Caco-2 (cell line): ENCODE data around the gene FBXL20. TPM values are rescaled to one million over a fixed set of nuclear protein-coding genes. Genes with fewer than 3 reads are reported as not detected.

ENCODE experiments used
- BruUV-seq: library from RNA; stranded (reverse); fragments of 400-500 nt; replicated peaks from 2 replicates; lab custom pipeline; 2021; lab: Mats Ljungman, UMichigan
- CTCF ChIA-PET: fragments of 300-600 bp; sonication (Branson Sonifier 250); formaldehyde crosslinking; loops from one replicate; lab custom pipeline; 2022; ENCODE audit warnings: antibody characterized with exemption; lab: Charles Lee
- POLR2A ChIA-PET: fragments of 300-600 bp; sonication (Branson Sonifier 250); formaldehyde crosslinking; loops from one replicate; lab custom pipeline; 2022; ENCODE audit warnings: antibody characterized with exemption; lab: Charles Lee
- DNase-seq, 2 experiments: peaks; one replicate each; pipeline versions ENCODE4 v3.0.0 to v3.0.0-alpha.2; 2020 to 2022
- H3K27me3 ChIP-seq: replicated peaks from 2 replicates; pipeline ENCODE4 v1.6.0; 2011; ENCODE audit warnings: low read length; ENCODE audit not compliant: control insufficient read depth, insufficient read depth
- H3K36me3 ChIP-seq: 2 replicates; pipeline ENCODE4 v1.5.1; 2011; ENCODE audit warnings: low read length; ENCODE audit not compliant: control insufficient read depth, insufficient read depth
- H3K4me1 ChIP-seq: fragments of 250-450 bp; sonication (Bioruptor Pico); 2 replicates; pipeline ENCODE4 v1.5.1; 2020; ENCODE audit warnings: mild to moderate bottlenecking
- H3K4me3 ChIP-seq: 2 replicates; pipeline ENCODE4 v1.5.1; 2011; ENCODE audit warnings: low read depth, mild to moderate bottlenecking, control low read depth, low read length
- H3K9me3 ChIP-seq: fragments of 250-450 bp; sonication (Bioruptor Pico); 2 replicates; pipeline ENCODE4 v1.5.1; 2020; ENCODE audit warnings: mild to moderate bottlenecking, moderate library complexity
- H3K27ac Mint-ChIP-seq: one replicate; pipeline ENCODE4 v1.8.0; 2022; ENCODE audit warnings: mixed read lengths; ENCODE audit not compliant: unreplicated experiment
- H3K27me3 Mint-ChIP-seq: one replicate; pipeline ENCODE4 v1.8.0; 2022; ENCODE audit warnings: mixed read lengths; ENCODE audit not compliant: insufficient read depth, unreplicated experiment
- H3K36me3 Mint-ChIP-seq: one replicate; pipeline ENCODE4 v1.8.0; 2022; ENCODE audit warnings: mild to moderate bottlenecking, mixed read lengths; ENCODE audit not compliant: insufficient read depth, unreplicated experiment
- H3K4me1 Mint-ChIP-seq: one replicate; pipeline ENCODE4 v1.8.0; 2022; ENCODE audit warnings: low read depth, mixed read lengths; ENCODE audit not compliant: unreplicated experiment
- H3K4me3 Mint-ChIP-seq: one replicate; pipeline ENCODE4 v1.8.0; 2022; ENCODE audit warnings: mild to moderate bottlenecking, moderate library complexity, mixed read lengths; ENCODE audit not compliant: unreplicated experiment
- H3K9me3 Mint-ChIP-seq: one replicate; pipeline ENCODE4 v1.8.0; 2022; ENCODE audit warnings: mixed read lengths; ENCODE audit not compliant: unreplicated experiment
- intact Hi-C: fragments of 100-400 bp; cut with micrococcal nuclease; formaldehyde crosslinking; loops from one replicate; pipeline ENCODE4 v1.10.0; 2022; ENCODE audit not compliant: unreplicated experiment
- total RNA-seq: library from RNA; stranded (reverse); gene quantifications from 2 replicates; pipeline ENCODE4 v1.2.3, GENCODE V29; 2022
- TF ChIP-seq, protein P1 (sequence below), 2 experiments: fragments of 200-600 bp in 1 of 2; IDR thresholded peaks; 1 replicate in 1 of 2; 2 replicates in 1 of 2; pipeline versions ENCODE4 v1.5.1 to v1.8.0; 2011 to 2022; ENCODE audit warnings: antibody characterized with exemption in 1 of 2, control low read depth in 1 of 2, inconsistent platforms in 1 of 2, low read depth in 1 of 2, low read length in 1 of 2, mild to moderate bottlenecking in 1 of 2, moderate library complexity in 1 of 2; ENCODE audit not compliant: insufficient read depth in 1 of 2, severe bottlenecking in 1 of 2, unreplicated experiment in 1 of 2

The FBXL20 gene
- total RNA-seq, 1 experiment from 2014 or later = 12.6 TPM

DNA sequence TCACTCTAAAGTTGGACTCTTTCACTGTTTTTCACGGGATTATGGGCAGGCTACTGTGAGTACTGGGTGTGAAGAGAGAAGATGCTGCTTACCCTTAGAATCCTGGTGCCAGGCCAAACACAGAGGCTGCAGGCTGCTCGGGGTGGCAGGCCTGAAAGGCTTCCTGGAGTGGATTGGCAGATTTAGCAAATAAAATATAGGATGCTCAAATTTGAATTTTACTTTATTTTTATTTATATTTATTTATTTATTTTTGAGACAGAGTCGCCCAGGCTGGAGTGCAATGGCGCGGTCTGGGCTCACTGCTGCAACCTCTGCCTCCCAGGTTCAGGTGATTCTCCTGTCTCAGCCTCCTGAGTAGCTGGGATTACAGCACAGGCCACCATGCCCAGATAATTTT is 160.8 kb downstream of the FBXL20 start:
- Histone ChIP-seq H3K36me3 (no peaks in the 10 kb centered on the region), H3K4me3 (no peak overlapping the region), H3K27me3 (no peaks in the 10 kb centered on the region), H3K4me1 (no peaks in the 10 kb centered on the region), H3K9me3 (no peaks in the 10 kb centered on the region)
- no peak for DNase-seq
- POLR2A ChIA-PET = interaction anchor here (1.2 kb wide), 1 partner anchor 41 kb away, joined by 3 read pairs; the partner anchor contains the start of gene RPL19
- Mint-ChIP-seq H3K4me1 (no peaks in the 10 kb centered on the region), H3K36me3 (no peaks in the 10 kb centered on the region), H3K4me3 (no peak overlapping the region), H3K9me3 (no peaks in the 10 kb centered on the region), H3K27me3 (no peaks in the 10 kb centered on the region), H3K27ac (no peak overlapping the region)
- BruUV-seq = no TSS peak
- TF ChIP-seq, protein P1, sequence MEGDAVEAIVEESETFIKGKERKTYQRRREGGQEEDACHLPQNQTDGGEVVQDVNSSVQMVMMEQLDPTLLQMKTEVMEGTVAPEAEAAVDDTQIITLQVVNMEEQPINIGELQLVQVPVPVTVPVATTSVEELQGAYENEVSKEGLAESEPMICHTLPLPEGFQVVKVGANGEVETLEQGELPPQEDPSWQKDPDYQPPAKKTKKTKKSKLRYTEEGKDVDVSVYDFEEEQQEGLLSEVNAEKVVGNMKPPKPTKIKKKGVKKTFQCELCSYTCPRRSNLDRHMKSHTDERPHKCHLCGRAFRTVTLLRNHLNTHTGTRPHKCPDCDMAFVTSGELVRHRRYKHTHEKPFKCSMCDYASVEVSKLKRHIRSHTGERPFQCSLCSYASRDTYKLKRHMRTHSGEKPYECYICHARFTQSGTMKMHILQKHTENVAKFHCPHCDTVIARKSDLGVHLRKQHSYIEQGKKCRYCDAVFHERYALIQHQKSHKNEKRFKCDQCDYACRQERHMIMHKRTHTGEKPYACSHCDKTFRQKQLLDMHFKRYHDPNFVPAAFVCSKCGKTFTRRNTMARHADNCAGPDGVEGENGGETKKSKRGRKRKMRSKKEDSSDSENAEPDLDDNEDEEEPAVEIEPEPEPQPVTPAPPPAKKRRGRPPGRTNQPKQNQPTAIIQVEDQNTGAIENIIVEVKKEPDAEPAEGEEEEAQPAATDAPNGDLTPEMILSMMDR (IDR thresholded peaks at IDR 0.05; ENCODE audit: insufficient read depth in 1 of 2, low read depth in 1 of 2, low read length in 1 of 2, severe bottlenecking in 1 of 2, unreplicated experiment in 1 of 2) = no peak
- CTCF ChIA-PET = no interaction called here
- intact Hi-C loops = no loop called here

DNA sequence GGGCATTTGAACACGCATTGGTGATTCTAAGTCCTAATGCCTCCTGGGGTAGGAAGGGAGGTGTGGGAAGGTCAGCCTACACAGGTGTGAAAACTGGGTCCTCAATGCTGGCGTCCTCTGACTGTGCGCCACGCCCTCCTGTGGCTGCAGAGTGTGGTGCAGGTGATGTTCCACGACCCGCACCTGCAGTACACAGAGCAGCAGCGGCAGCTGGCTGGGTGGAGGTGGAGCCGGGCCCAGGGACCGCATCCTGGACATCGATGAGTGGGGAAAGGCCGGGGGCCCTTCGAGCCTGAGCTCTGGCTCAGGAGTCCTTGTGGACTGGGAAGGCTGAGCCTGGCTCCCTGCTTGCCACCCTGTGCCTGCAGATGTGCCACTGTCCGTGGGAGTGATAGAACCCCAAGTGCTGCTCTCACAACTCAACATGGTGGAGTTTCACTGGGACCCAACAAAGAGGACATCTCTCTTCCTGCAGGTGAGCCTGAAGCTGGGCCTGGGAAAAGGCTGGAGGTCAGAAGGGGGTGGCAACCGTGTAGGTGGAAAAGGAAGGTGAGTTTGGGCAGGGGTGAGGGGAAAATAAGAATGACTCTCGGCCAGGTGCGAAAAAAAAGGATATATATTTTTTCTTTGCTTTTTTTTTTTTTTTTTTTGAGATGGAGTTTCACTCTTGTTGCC is 161.6 kb downstream of the FBXL20 start:
- H3K36me3 Mint-ChIP-seq = no peaks in the 10 kb centered on the region

GRCh38 chr17:39238311-39238972 is 163.0 kb downstream of the FBXL20 start:
- Mint-ChIP-seq H3K9me3 (no peaks in the 10 kb centered on the region), H3K4me3 (no peak overlapping the region), H3K27ac (no peak overlapping the region), H3K36me3 (no peaks in the 10 kb centered on the region), H3K27me3 (no peaks in the 10 kb centered on the region), H3K4me1 (no peaks in the 10 kb centered on the region)
- Histone ChIP-seq H3K9me3 (no peaks in the 10 kb centered on the region), H3K27me3 (no peaks in the 10 kb centered on the region), H3K4me1 (no peaks in the 10 kb centered on the region), H3K4me3 (no peak overlapping the region), H3K36me3 (no peaks in the 10 kb centered on the region)
- no TSS peak for BruUV-seq
- POLR2A ChIA-PET = no interaction called here
- DNase-seq = no peak
- CTCF ChIA-PET = interaction anchor here (0.7 to 1.2 kb wide), 5 partner anchors 13 to 74 kb away, joined by 4 to 8 read pairs (median 6); partner anchors contain the start of genes RPL19 and STAC2
- intact Hi-C loops = no loop called here
- TF ChIP-seq, protein P1 (IDR thresholded peaks at IDR 0.05; ENCODE audit: insufficient read depth in 1 of 2, low read depth in 1 of 2, low read length in 1 of 2, severe bottlenecking in 1 of 2, unreplicated experiment in 1 of 2) = no peak

More for the DNA sequence above, 161.6 kb downstream of the FBXL20 start:
- Histone ChIP-seq H3K9me3 (no peaks in the 10 kb centered on the region), H3K4me3 (no peak overlapping the region), H3K4me1 (no peaks in the 10 kb centered on the region), H3K27me3 (no peaks in the 10 kb centered on the region), H3K36me3 (no peaks in the 10 kb centered on the region)
- intact Hi-C loops = no loop called here
- BruUV-seq = no TSS peak
- no peaks in the 10 kb centered on the region for H3K27me3 Mint-ChIP-seq
- H3K27ac Mint-ChIP-seq = no peak overlapping the region
- no peak overlapping the region for H3K4me3 Mint-ChIP-seq
- CTCF ChIA-PET = interaction anchor here (0.6 to 1.1 kb wide), 3 partner anchors 26 to 278 kb away, joined by 3 to 5 read pairs (median 3); no protein-coding TSS in a partner anchor
- H3K9me3 Mint-ChIP-seq = no peaks in the 10 kb centered on the region
- H3K4me1 Mint-ChIP-seq = no peaks in the 10 kb centered on the region
- peak; percentile 69 to 82 for DNase-seq
- TF ChIP-seq, protein P1 (IDR thresholded peaks at IDR 0.05; ENCODE audit: insufficient read depth in 1 of 2, low read depth in 1 of 2, low read length in 1 of 2, severe bottlenecking in 1 of 2, unreplicated experiment in 1 of 2) = peak; percentile 75 to 90
- POLR2A ChIA-PET = interaction anchor here (1.2 kb wide), 1 partner anchor 40 kb away, joined by 3 read pairs; the partner anchor contains the start of gene RPL19
